Endodermal cell (in vitro differentiated cells): ENCODE data around the gene FRMD3. TPM values are rescaled to one million over a fixed set of nuclear protein-coding genes. Genes with fewer than 3 reads are reported as not detected.

ENCODE experiments used
- DNase-seq: peaks from one replicate; pipeline ENCODE4 v3.0.0-alpha.2; 2017
- H3K27ac ChIP-seq: 2 replicates; pipeline ENCODE4 v1.5.1; 2013; ENCODE audit warnings: mild to moderate bottlenecking, low read depth, low read length, moderate library complexity
- H3K27me3 ChIP-seq: 2 replicates; pipeline ENCODE4 v1.6.1; 2013; ENCODE audit warnings: mild to moderate bottlenecking, low read length, moderate library complexity; ENCODE audit not compliant: insufficient read depth, control insufficient read depth, poor library complexity, severe bottlenecking
- H3K36me3 ChIP-seq: 2 replicates; pipeline ENCODE4 v1.7.0; 2013; ENCODE audit warnings: mild to moderate bottlenecking, low read length, moderate library complexity; ENCODE audit not compliant: control insufficient read depth, insufficient read depth
- H3K4me1 ChIP-seq: one replicate; pipeline ENCODE4 v1.7.0; 2013; ENCODE audit warnings: low read length; ENCODE audit not compliant: control insufficient read depth, insufficient read depth
- H3K4me3 ChIP-seq: 2 replicates; pipeline ENCODE4 v1.5.1; 2013; ENCODE audit warnings: mild to moderate bottlenecking, low read length, moderate library complexity
- H3K9ac ChIP-seq: 2 replicates; pipeline ENCODE4 v1.6.1; 2013; ENCODE audit warnings: mild to moderate bottlenecking, low read length, moderate library complexity; ENCODE audit not compliant: poor library complexity, severe bottlenecking; ENCODE audit errors: extremely low read depth
- H3K9me3 ChIP-seq: 2 replicates; pipeline ENCODE4 v1.6.1; 2013; ENCODE audit warnings: mild to moderate bottlenecking, low read length, moderate library complexity; ENCODE audit not compliant: control insufficient read depth
- H3K27ac Mint-ChIP-seq: 2 replicates; pipeline ENCODE4 v1.8.0; 2020; ENCODE audit warnings: mixed read lengths
- H3K27me3 Mint-ChIP-seq: 2 replicates; pipeline ENCODE4 v1.8.0; 2021; ENCODE audit warnings: mild to moderate bottlenecking, mixed read lengths; ENCODE audit not compliant: insufficient read depth
- H3K36me3 Mint-ChIP-seq: 2 replicates; pipeline ENCODE4 v1.8.0; 2020; ENCODE audit warnings: low read depth, mixed read lengths
- H3K4me1 Mint-ChIP-seq: 2 replicates; pipeline ENCODE4 v1.8.0; 2020; ENCODE audit warnings: mixed read lengths
- H3K4me3 Mint-ChIP-seq: 2 replicates; pipeline ENCODE4 v1.8.0; 2020; ENCODE audit warnings: mild to moderate bottlenecking, moderate library complexity, mixed read lengths
- H3K9me3 Mint-ChIP-seq: 2 replicates; pipeline ENCODE4 v1.8.0; 2020; ENCODE audit warnings: mild to moderate bottlenecking, mixed read lengths
- CTCF ChIP-seq: fragments of 200-600 bp; sonication (generic); conservative IDR thresholded peaks from 2 replicates; pipeline ENCODE4 v1.5.0; 2021; ENCODE audit warnings: antibody characterized with exemption, mild to moderate bottlenecking
- WGBS, 2 experiments: methylation state at CpG; one replicate each; pipeline versions ENCODE4 v1.1.5 to v1.1.7; 2013; ENCODE audit warnings: missing lambda C conversion rate in 2 of 2, mixed read lengths in 1 of 2; ENCODE audit not compliant: insufficient coverage in 1 of 2, insufficient read length in 1 of 2; 5-methylcytosine and 5-hydroxymethylcytosine counted together
- total RNA-seq, 2 donors: library from RNA; stranded (reverse); fragmentation: NEBNext Ultra II Directional in 1 of 2; extraction: Animal tissue kit (Norgen Biotek cat#: 25700) in 1 of 2; gene quantifications; 2 replicates in 1 of 2; 3 replicates in 1 of 2; pipeline ENCODE4 v1.2.1, GENCODE V29; 2021

Gene FRMD3
- total RNA-seq, 2 donors from 2014 or later = 0.13 to 0.35 TPM

GRCh38 chr9:83431101-83432060 lies 106.8 kb downstream of the FRMD3 start:
- H3K27ac ChIP-seq = peak overlapping the region; percentile 12

GRCh38 chr9:83430681-83431080 lies 107.5 kb downstream of the FRMD3 start:
- Histone ChIP-seq H3K27me3 (no peaks in the 10 kb centered on the region), H3K27ac (no peak overlapping the region), H3K9me3 (no peaks in the 10 kb centered on the region), H3K4me1 (no peaks in the 10 kb centered on the region), H3K36me3 (no peaks in the 10 kb centered on the region), H3K9ac (no peak overlapping the region), H3K4me3 (no peak overlapping the region)
- Mint-ChIP-seq H3K9me3 (no peaks in the 10 kb centered on the region), H3K4me3 (no peak overlapping the region), H3K27me3 (no peaks in the 10 kb centered on the region), H3K27ac (no peak overlapping the region), H3K4me1 (peaks cover 3% of the 10 kb centered on the region), H3K36me3 (no peaks in the 10 kb centered on the region)
- no peak for TF ChIP-seq CTCF
- WGBS, 2 experiments = 83 to 90% methylated on average over 1 to 4 of the region's 4 CpGs
- DNase-seq = no peak

More at GRCh38 chr9:83431101-83432060, 106.8 kb downstream of the FRMD3 start:
- Mint-ChIP-seq H3K36me3 (no peaks in the 10 kb centered on the region), H3K4me3 (no peak overlapping the region), H3K27me3 (no peaks in the 10 kb centered on the region), H3K9me3 (no peaks in the 10 kb centered on the region), H3K27ac (no peak overlapping the region), H3K4me1 (peaks cover 3% of the 10 kb centered on the region)
- WGBS, 2 experiments = 87 to 100% methylated on average over 3 to 7 of the region's 7 CpGs
- Histone ChIP-seq H3K4me3 (no peak overlapping the region), H3K9ac (no peak overlapping the region), H3K36me3 (no peaks in the 10 kb centered on the region), H3K9me3 (no peaks in the 10 kb centered on the region), H3K27me3 (no peaks in the 10 kb centered on the region), H3K4me1 (no peaks in the 10 kb centered on the region)
- TF ChIP-seq CTCF = no peak
- DNase-seq = no peak

GRCh38 chr9:83429229-83429628 lies 109.0 kb downstream of the FRMD3 start:
- Histone ChIP-seq H3K27me3 (no peaks in the 10 kb centered on the region), H3K9me3 (no peaks in the 10 kb centered on the region), H3K4me3 (no peak overlapping the region), H3K4me1 (no peaks in the 10 kb centered on the region), H3K27ac (no peak overlapping the region), H3K36me3 (no peaks in the 10 kb centered on the region), H3K9ac (no peak overlapping the region)
- H3K27me3 Mint-ChIP-seq = no peaks in the 10 kb centered on the region
- peaks cover 3% of the 10 kb centered on the region for H3K4me1 Mint-ChIP-seq
- H3K36me3 Mint-ChIP-seq = no peaks in the 10 kb centered on the region
- no peak overlapping the region for H3K27ac Mint-ChIP-seq
- no peaks in the 10 kb centered on the region for H3K9me3 Mint-ChIP-seq
- DNase-seq = no peak
- no peak for TF ChIP-seq CTCF
- H3K4me3 Mint-ChIP-seq = no peak overlapping the region
- WGBS, 2 experiments = 78% methylated on average over 3 of the region's 3 CpGs; no CpG with 5 or more reads in 1 of the 2 experiments
